GM13977 (cell line): Measurements from ENCODE around the gene FLOT2.
"Not testable (repeated sequence)": the region's sequence is repeated elsewhere in the genome, so short reads cannot be mapped to it uniquely, and the experiment has no call there.

ENCODE experiments used
- DNase-seq: peaks from one replicate; pipeline ENCODE4 v3.0.0; 2012; ENCODE audit warnings: low spot score
- in situ Hi-C: fragments of 300-500 bp; cut with MboI; formaldehyde crosslinking; loops from one replicate; pipeline ENCODE4 v1.12.0; 2022; ENCODE audit warnings: low sequenced_read_pairs, low pct_unique_long_range_greater_than_20kb, mixed read lengths, inconsistent platforms; ENCODE audit not compliant: unreplicated experiment
- TF ChIP-seq, protein P1 (sequence below): IDR thresholded peaks from 2 replicates; pipeline ENCODE4 v1.5.1; 2012; ENCODE audit warnings: mild to moderate bottlenecking, control low read depth; ENCODE audit not compliant: insufficient read depth; ENCODE audit errors: extremely low read depth, missing control alignments

The FLOT2 gene

DNA sequence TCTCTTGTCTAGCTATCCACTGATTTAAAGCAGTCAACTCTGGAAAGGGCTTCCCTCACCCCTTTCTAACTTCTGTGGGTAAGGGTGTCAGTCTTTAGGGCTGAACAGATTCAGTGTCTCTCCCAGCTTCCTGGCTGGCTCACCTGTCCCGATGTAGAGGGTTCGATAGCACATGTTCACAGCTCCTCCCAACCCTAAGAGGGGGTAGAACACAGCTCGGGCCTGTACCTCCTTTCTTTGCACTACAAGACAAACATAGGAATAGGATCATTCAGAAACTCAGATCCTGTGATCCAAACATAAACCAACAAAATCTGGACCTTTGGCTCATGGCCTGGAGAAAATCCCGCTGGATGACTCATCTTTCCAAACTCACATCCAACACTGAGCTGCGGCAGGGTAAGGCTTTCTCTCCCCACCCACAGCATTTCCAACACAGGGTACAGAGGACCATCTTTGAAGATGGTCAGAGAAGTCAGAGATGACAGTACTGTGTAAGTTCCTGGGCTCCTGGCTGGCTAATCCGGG is 11.2 kb upstream of the FLOT2 start:
- in situ Hi-C loops: no loop called here
- no peak for DNase-seq
- TF ChIP-seq, protein P1, sequence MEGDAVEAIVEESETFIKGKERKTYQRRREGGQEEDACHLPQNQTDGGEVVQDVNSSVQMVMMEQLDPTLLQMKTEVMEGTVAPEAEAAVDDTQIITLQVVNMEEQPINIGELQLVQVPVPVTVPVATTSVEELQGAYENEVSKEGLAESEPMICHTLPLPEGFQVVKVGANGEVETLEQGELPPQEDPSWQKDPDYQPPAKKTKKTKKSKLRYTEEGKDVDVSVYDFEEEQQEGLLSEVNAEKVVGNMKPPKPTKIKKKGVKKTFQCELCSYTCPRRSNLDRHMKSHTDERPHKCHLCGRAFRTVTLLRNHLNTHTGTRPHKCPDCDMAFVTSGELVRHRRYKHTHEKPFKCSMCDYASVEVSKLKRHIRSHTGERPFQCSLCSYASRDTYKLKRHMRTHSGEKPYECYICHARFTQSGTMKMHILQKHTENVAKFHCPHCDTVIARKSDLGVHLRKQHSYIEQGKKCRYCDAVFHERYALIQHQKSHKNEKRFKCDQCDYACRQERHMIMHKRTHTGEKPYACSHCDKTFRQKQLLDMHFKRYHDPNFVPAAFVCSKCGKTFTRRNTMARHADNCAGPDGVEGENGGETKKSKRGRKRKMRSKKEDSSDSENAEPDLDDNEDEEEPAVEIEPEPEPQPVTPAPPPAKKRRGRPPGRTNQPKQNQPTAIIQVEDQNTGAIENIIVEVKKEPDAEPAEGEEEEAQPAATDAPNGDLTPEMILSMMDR: no peak

- in situ Hi-C loops: no loop called here
- DNase-seq: no peak
- TF ChIP-seq, protein P1: no peak
Observed at GRCh38 chr17:28907709-28908475, 10.4 kb upstream of the FLOT2 start.

GRCh38 chr17:28906706-28907438 is 9.3 kb upstream of the FLOT2 start:
- in situ Hi-C loops: no loop called here
- TF ChIP-seq, protein P1: no peak
- DNase-seq: no peak

DNA sequence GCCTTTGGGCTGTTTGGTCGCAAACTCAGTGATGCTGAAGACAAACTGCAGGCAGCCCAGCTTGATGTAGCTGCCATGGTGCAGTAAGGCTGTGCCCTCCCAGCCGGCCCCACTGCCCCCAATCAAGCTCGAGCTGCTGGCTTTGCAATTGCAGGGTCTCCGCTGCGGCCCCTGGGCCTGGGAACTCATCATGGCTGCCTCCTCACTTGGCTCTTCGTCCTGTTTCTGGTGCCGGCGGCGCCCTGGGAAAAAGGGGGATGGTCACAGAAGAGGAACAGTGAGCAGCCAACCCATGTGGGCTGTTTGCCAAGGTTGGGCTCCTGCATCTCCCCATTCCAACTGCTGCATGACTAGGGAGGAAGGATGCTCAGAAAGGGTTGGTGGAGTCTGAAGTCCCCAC is 8.7 kb upstream of the FLOT2 start:
- TF ChIP-seq, protein P1: no peak
- DNase-seq: no peak
- in situ Hi-C loops: no loop called here

DNA sequence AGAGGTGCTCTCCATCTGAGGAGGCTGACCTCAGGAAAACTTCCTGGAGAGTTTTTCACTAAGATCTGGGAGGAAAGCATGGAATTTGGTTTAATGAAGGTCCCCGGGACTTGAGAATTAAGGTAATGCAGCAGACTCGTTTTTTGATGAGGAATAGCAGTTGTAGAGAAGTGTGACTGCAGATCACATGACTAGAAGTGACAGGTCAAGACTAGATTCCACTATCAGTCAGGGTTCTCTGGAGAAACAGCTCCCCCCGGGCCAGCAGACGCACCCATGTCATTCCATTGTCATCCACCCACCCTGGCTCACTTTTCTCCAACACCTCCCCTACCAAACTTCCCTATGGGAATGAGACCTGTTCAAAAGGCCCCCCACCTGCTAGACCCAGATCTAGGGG is 7.3 kb upstream of the FLOT2 start:
- in situ Hi-C loops: no loop called here
- no peak for DNase-seq
- TF ChIP-seq, protein P1: no peak

DNA sequence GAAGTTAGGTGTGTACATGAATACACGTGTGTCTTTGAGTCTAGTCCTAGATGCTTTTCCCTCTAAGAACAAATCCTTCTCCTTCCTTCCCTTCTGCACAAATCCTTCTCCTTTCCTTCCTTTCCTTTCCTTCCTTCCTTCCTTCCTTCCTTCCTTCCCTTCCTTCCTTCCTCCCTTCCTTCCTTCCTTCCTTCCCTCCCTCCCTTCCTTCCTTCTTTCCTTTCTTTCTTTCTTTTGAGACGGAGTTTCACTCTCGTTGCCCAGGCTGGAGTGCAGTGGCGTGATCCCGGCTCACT is 6.0 kb upstream of the FLOT2 start:
- in situ Hi-C loops, DNase-seq: not testable (repeated sequence)
